Measurements from ENCODE around the gene CSF1. TPM values are rescaled to one million over a fixed set of nuclear protein-coding genes. Genes with fewer than 3 reads are reported as not detected.

Gene CSF1
- total RNA-seq, 3 donors from 2014 or later = 6.5 to 34.4 (median 19.9) TPM

- Histone ChIP-seq H3K36me3 (ENCODE audit: low read depth) (no peaks in the 10 kb centered on the region), H3K4me3 (no peak overlapping the region), H3K9me3 (no peaks in the 10 kb centered on the region), H3K4me1 (ENCODE audit: low read depth) (peaks cover 10% of the 10 kb centered on the region)
- DNase-seq (peak; percentile 64 to 80 (median 72)), ATAC-seq (peak; percentile 52)
- no peak for TF ChIP-seq CTCF (IDR thresholded peaks at IDR 0.05)
- intact Hi-C loops (cut with DNase I, micrococcal nuclease) = no loop called here
Measured at GRCh38 chr1:109927911-109928321, 17.3 kb downstream of the CSF1 start.

- intact Hi-C loops (cut with DNase I, micrococcal nuclease) = no loop called here
- H3K4me3 ChIP-seq = no peak overlapping the region
- H3K9me3 ChIP-seq = no peaks in the 10 kb centered on the region
- peak in 1 of 3 donors; percentile 40 for DNase-seq
- H3K4me1 ChIP-seq (ENCODE audit: low read depth) = peaks cover 10% of the 10 kb centered on the region
- no peak for ATAC-seq
- no peak for TF ChIP-seq CTCF (IDR thresholded peaks at IDR 0.05)
- no peaks in the 10 kb centered on the region for H3K36me3 ChIP-seq (ENCODE audit: low read depth)
Measured at GRCh38 chr1:109928591-109929111, 18.0 kb downstream of the CSF1 start.

- ATAC-seq (no peak), DNase-seq (no peak)
- H3K9me3 ChIP-seq = no peaks in the 10 kb centered on the region
- H3K4me1 ChIP-seq (ENCODE audit: low read depth) = peaks cover 13% of the 10 kb centered on the region
- no peak overlapping the region for H3K4me3 ChIP-seq
- H3K36me3 ChIP-seq (ENCODE audit: low read depth) = no peaks in the 10 kb centered on the region
- TF ChIP-seq CTCF (IDR thresholded peaks at IDR 0.05) = no peak
- intact Hi-C loops (cut with DNase I, micrococcal nuclease) = no loop called here
Measured at GRCh38 chr1:109929170-109929569, 18.5 kb downstream of the CSF1 start.

GRCh38 chr1:109929588-109930251 lies 19.1 kb downstream of the CSF1 start:
- H3K4me3 ChIP-seq = no peak overlapping the region
- H3K9me3 ChIP-seq = no peaks in the 10 kb centered on the region
- TF ChIP-seq CTCF (IDR thresholded peaks at IDR 0.05) = no peak
- no peaks in the 10 kb centered on the region for H3K36me3 ChIP-seq (ENCODE audit: low read depth)
- ATAC-seq (no peak), DNase-seq (no peak)
- intact Hi-C loops (cut with DNase I, micrococcal nuclease) = no loop called here
- H3K4me1 ChIP-seq (ENCODE audit: low read depth) = peaks cover 19% of the 10 kb centered on the region

- peaks cover under 1% of the 10 kb centered on the region for H3K36me3 ChIP-seq (ENCODE audit: low read depth)
- peaks cover 26% of the 10 kb centered on the region for H3K4me1 ChIP-seq (ENCODE audit: low read depth)
Measured at GRCh38 chr1:109930252-109930993, 19.8 kb downstream of the CSF1 start.

More at GRCh38 chr1:109930252-109930993, 19.8 kb downstream of the CSF1 start:
- no peak for TF ChIP-seq CTCF (IDR thresholded peaks at IDR 0.05)
- intact Hi-C loops (cut with DNase I, micrococcal nuclease) = no loop called here
- ATAC-seq (no peak), DNase-seq (no peak)
- no peaks in the 10 kb centered on the region for H3K9me3 ChIP-seq
- H3K4me3 ChIP-seq = no peak overlapping the region
